GM18951 (cell line): ENCODE data around the gene HNRNPA1.
"Not testable (repeated sequence)": the region's sequence is repeated elsewhere in the genome, so short reads cannot be mapped to it uniquely, and the experiment has no call there.

ENCODE experiments used
- POLR2A ChIP-seq: IDR thresholded peaks from 4 replicates; pipeline ENCODE4 v1.6.1; 2011; ENCODE audit warnings: mild to moderate bottlenecking; ENCODE audit not compliant: insufficient read length, insufficient read depth; ENCODE audit errors: extremely low read depth
- in situ Hi-C: fragments of 300-500 bp; cut with MboI; formaldehyde crosslinking; loops from one replicate; pipeline ENCODE4 v1.12.0; 2022; ENCODE audit warnings: low sequenced_read_pairs, mixed read lengths, inconsistent platforms; ENCODE audit not compliant: unreplicated experiment

HNRNPA1 gene

GRCh38 chr12:54259194-54260011 lies 21.1 kb upstream of the HNRNPA1 start:
- in situ Hi-C loops = no loop called here
- TF ChIP-seq POLR2A = no peak

- TF ChIP-seq POLR2A = no peak
- in situ Hi-C loops = no loop called here
These were observed 18.6 kb upstream of the HNRNPA1 start for GRCh38 chr12:54261815-54262402.

- no peak for TF ChIP-seq POLR2A
- in situ Hi-C loops = no loop called here
These were observed 18.1 kb upstream of the HNRNPA1 start for GRCh38 chr12:54262403-54262925.

- TF ChIP-seq POLR2A = no peak
- in situ Hi-C loops = no loop called here
These were observed 15.1 kb upstream of the HNRNPA1 start for GRCh38 chr12:54265364-54265812.

GRCh38 chr12:54266852-54267251 lies 13.7 kb upstream of the HNRNPA1 start:
- no peak for TF ChIP-seq POLR2A
- in situ Hi-C loops = no loop called here

DNA sequence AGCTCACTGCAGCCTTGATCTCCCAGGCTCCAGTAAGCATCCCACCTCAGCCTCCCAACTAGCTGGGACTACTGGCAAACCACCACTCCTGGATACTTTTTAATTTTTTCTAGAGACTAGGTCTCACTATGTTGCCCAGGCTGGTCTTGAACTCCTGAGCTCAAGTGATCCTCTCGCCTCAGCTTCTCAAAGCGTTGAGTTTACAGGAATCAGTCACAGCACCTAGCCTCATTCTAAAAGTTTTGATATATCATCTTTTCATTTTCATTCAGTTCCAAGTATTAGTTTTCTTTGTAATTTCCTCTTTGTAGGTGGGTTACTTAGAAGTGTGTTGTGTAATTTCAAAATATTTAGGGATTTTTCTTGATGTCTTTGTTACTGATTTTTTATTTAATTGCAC lies 10.2 kb upstream of the HNRNPA1 start:
- in situ Hi-C loops = no loop called here
- TF ChIP-seq POLR2A = no peak

DNA sequence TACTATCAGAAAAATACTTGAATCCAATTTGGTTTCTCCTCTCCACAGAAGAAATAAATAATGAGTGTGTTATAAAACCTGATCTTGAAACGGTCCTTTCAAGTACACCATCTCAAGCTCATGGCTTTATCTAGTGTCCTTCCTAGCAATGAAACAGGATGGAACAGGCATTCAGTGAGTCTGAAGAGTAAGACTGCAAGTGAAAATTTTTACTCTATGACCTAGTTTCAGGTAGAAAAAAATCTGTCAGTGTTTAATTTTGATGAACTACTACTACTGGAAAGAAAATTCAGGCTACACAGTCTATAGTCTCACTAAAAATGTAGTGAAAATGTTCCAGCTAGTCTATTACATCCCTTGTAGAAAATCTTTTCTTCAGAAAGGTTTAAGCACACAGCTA lies 8.3 kb upstream of the HNRNPA1 start:
- no peak for TF ChIP-seq POLR2A
- in situ Hi-C loops = no loop called here

GRCh38 chr12:54273981-54274380 lies 6.5 kb upstream of the HNRNPA1 start:
- in situ Hi-C loops = no loop called here
- TF ChIP-seq POLR2A = no peak

GRCh38 chr12:54276368-54276767 lies 4.2 kb upstream of the HNRNPA1 start:
- in situ Hi-C loops = no loop called here
- no peak for TF ChIP-seq POLR2A

GRCh38 chr12:54277823-54278276 lies 2.7 kb upstream of the HNRNPA1 start:
- peak; percentile 20 for TF ChIP-seq POLR2A
- in situ Hi-C loops = no loop called here

DNA sequence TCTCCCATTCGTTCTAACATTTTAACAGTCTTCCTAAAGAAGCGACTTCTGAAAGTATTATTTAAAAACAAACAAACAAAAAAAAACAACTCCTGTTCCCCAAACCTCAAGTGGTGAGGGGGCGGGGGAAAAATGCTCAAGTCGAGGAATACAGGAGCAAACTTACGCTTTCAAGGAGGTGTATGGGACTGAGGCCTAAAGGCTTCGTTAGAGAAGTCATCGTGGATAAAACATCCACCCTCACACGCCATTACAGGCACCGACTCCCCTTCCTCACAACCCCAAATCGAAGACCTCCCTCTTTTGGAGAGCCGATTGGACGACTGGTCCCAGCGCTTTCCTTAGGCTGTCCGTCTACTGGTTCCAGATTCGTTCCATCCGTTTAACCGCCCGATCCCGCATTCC lies 1.3 kb upstream of the HNRNPA1 start:
- no peak for TF ChIP-seq POLR2A
- in situ Hi-C loops = no loop called here

- TF ChIP-seq POLR2A = peak; percentile 77
- in situ Hi-C loops = no loop called here
These were observed 676 bp upstream of the HNRNPA1 start, which contains the start of gene CBX5 for GRCh38 chr12:54279632-54280467. Gene CBX5, minus strand, starts transcription at chr12:54280122. Its CDS starts 22,472 bp downstream, at chr12:54257650.

- in situ Hi-C loops = not testable (repeated sequence)
These were observed 724 bp downstream of the HNRNPA1 start for GRCh38 chr12:54281261-54281638.

DNA sequence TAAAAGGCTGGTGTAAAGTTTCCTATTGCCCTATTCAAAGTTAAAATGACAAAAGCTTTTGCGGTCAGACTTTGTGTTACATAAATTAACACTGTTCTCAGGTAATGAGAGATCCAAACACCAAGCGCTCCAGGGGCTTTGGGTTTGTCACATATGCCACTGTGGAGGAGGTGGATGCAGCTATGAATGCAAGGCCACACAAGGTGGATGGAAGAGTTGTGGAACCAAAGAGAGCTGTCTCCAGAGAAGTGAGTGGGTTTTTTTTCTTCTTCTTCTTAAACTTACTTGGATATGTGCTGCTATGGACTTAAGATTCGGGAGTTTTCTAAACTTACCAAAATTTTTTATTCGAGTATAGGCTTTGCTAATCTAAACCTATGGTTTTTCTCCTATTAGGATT lies 1.2 kb downstream of the HNRNPA1 start:
- in situ Hi-C loops = not testable (repeated sequence)
